SK-MEL-5 (cell line): ENCODE results near the gene ELOVL7. TPM values are rescaled to one million over a fixed set of nuclear protein-coding genes. Genes with fewer than 3 reads are reported as not detected.
A peak's percentile ranks its signal among the peaks of the same experiment; 100 is the strongest.
"Not testable (repeated sequence)": the region's sequence is repeated elsewhere in the genome, so short reads cannot be mapped to it uniquely, and the experiment has no call there.

Source experiments
- DNase-seq: peaks from one replicate; pipeline ENCODE4 v3.0.0-alpha.2; 2016; ENCODE audit warnings: low read depth, low spot score
- in situ Hi-C: cut with HindIII; loops from 2 replicates; pipeline ENCODE4 v1.10.0; 2016; ENCODE audit warnings: low sequenced_read_pairs, high pct_unique_total_duplicates, low pct_unique_long_range_greater_than_20kb
- total RNA-seq: library from RNA; depleted of rRNA; stranded (reverse); fragments of >200 nt; shearing (Covaris generic); gene quantifications from 2 replicates; pipeline ENCODE4 v1.2.3, GENCODE V29; 2014

The ELOVL7 gene
- total RNA-seq, 1 experiment from 2014 or later: 5.4 TPM

- in situ Hi-C loops: no loop called here
- DNase-seq: no peak
Observed at GRCh38 chr5:60743511-60744314, 100.4 kb downstream of the ELOVL7 start.

DNA sequence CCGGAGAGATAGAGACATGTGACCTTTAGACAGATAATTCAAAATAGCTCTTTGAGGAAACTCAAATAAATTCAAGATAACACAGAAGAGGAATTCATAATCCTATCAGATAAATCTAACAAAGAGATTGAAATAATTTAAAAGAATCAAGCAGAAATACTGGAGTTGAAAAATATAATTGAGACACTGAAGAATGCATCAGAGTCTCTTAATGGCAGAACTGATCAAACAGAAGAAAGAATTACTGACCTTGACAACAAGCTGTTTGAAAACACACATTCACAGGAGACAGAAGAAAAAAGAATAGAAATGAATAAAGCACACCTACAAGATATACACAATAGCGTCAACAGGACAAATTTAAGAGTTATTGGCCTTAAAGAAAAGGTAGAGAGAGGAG lies 103.7 kb downstream of the ELOVL7 start:
- in situ Hi-C loops: no loop called here
- DNase-seq: no peak

GRCh38 chr5:60738933-60739332 lies 105.1 kb downstream of the ELOVL7 start:
- DNase-seq: no peak
- in situ Hi-C loops: no loop called here

GRCh38 chr5:60738461-60738860 lies 105.6 kb downstream of the ELOVL7 start:
- DNase-seq: no peak
- in situ Hi-C loops: no loop called here

DNA sequence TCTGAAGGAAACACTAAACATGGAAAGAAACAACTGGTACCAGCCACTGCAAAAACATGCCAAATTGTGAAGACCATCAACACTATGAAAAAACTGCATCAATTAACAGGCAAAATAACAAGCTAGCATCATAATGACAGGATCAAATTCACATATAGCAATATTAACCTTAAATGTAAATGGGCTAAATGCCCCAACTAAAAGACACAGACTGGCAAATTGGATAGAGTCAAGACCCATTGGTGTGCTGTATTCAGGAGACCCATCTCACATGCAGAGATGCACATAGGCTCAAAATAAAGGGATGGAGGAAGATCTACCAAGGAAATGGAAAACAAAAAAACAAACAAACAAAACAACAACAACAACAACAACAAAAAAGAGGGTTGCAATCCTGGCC lies 113.2 kb downstream of the ELOVL7 start:
- in situ Hi-C loops, DNase-seq: not testable (repeated sequence)

DNA sequence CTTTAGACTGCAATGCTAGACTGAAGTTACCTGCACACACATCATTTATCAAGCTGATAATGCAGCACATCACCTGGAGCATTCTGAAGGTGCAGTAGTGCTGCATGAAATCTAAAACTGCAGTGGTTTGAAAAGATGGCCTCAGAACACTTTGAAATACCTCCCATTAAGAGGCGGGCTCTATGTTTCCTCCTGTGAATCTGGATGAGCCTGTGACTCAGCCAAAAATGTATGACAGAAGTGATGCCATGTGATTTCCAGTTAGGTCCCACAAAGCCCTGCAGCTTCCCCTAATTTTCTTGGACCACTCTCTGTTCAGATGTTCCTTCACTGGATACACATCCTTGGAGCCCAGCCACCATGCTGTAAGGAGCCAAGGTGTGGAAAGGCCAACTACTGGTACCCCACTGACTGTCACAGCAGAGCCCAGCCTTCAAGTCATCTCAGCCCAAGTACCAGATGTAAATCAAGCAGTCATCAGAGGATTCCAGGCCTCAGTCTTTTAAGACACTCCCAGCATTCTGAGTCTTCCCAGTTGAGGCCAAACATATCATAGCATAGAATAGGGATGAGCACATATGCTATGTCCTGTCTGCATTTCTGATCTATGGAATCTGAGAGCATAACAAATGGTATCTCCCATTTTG lies 116.9 kb downstream of the ELOVL7 start:
- DNase-seq: peak; percentile 25
- in situ Hi-C loops: no loop called here

DNA sequence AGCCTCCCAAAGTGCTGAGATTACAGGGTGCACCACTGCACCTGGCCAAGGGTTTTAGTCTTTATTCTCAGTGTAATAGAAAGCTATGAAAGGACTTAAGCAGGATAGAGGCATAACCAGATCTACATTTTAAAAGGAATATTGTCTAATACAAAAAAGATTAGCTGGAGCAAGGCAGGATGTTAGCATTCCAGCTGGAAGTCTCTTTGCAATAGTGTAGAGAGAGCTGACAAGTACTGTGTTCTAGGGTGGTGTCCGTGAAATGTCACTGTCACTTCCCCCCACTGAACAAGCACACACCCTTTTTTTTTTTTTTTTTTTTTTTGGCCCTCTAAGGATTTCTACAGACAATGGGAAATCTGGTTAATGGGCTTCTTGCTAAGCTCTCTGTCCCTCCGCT lies 119.9 kb downstream of the ELOVL7 start:
- in situ Hi-C loops: no loop called here
- DNase-seq: no peak

GRCh38 chr5:60722416-60722815 lies 121.7 kb downstream of the ELOVL7 start:
- in situ Hi-C loops: no loop called here
- DNase-seq: no peak

GRCh38 chr5:60719329-60719728 lies 124.7 kb downstream of the ELOVL7 start:
- no peak for DNase-seq
- in situ Hi-C loops: no loop called here

DNA sequence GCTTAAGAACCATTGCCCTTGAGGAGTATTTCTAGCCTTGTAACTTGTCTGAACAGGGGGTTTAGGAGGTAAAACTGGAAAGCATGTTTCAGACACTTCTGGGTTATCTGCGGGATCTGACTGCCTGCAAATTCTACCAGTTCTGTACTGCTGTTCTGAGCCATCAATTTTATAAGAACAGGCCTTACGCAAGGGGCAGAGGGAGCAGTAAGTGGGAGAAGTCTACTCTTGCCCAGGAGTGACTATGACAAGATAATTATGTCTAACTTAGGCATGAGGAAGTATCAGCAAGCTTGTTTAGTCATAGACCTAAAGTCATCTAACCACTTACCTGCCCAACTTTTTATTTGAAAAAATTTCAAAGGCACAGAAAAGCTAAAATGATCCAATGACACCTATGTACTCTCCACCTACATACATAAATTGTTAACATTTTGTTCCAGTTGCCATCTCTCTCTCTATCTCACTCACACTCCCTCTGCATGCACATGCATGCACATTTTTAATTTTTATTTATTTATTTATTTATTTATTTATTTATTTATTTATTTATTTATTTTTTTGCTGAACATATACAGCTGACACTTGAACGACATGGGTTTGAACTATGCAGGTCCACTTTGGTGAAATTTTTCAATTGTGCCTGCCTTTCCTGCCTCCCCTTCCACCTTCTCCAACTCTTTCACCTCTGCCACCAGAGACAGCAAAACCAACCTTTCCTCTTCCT lies 125.7 kb downstream of the ELOVL7 start:
- DNase-seq: no peak

DNA sequence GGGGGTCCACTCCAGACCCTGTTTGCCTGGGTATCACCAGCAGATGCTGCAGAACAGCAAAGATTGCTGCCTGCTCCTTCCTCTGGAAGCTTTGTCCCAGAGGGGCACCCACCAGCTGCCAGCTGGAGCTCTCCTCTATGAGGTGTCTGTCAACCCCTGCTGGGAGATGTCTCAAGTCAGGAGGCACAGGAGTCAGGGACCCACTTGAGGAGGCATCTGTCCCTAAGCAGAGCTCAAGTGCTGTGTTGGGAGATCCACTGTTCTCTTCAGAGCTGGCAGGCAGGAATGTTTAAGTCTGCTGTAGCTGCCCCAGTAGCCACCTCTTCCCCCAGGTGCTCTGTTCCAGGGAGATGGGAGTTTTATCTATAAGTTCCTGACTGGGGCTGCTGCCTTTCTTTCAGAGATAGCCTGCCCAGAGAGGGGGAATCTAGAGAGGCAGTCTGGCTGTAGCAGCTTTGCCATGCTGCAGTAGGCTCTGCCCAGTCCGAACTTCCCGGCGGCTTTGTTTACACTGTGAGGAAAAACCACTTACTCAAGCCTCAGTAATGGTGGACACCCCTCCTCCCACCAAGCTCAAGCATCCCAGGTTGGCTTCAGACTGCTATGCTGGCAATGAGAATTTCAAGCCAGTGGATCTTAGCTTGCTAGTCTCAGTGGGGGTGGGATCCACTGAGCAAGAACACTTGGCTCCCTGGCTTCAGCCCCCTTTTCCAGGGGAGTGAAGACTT lies 128.7 kb downstream of the ELOVL7 start:
- DNase-seq, in situ Hi-C loops: not testable (repeated sequence)

More for the DNA sequence above, 125.7 kb downstream of the ELOVL7 start:
- in situ Hi-C loops: no loop called here

- in situ Hi-C loops: no loop called here
- no peak for DNase-seq
Observed at GRCh38 chr5:60712950-60713349, 131.1 kb downstream of the ELOVL7 start.

DNA sequence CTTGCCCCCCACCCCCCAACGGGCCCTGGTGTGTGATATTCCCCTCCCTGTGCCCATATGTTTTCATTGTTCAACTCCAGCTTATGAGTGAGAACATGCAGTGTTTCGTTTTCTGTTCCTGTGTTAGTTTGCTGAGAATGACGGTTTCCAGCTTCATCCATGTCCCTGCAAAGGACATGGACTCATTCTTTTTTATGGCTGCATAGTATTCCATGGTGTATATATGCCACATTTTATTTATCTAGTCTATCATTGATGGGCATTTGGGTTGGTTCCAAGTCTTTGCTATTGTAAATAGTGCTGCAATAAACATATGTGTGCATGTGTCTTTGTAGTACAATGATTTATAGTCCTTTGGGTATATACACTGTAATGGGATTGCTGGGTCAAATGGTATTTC lies 132.2 kb downstream of the ELOVL7 start:
- DNase-seq, in situ Hi-C loops: not testable (repeated sequence)

GRCh38 chr5:60710362-60710761 lies 133.7 kb downstream of the ELOVL7 start:
- in situ Hi-C loops: no loop called here
- DNase-seq: no peak

GRCh38 chr5:60705144-60705543 lies 138.9 kb downstream of the ELOVL7 start:
- no peak for DNase-seq
- in situ Hi-C loops: no loop called here

GRCh38 chr5:60703944-60704343 lies 140.1 kb downstream of the ELOVL7 start:
- in situ Hi-C loops: no loop called here
- no peak for DNase-seq
